ENCODE measurements around the gene SEPTIN3. TPM values are rescaled to one million over a fixed set of nuclear protein-coding genes. Genes with fewer than 3 reads are reported as not detected.

Gene SEPTIN3
- polyA plus RNA-seq, 1 donor: 0.63 TPM

GRCh38 chr22:41976961-41977566, 7.8 kb downstream of the SEPTIN3 start:
- no peak for DNase-seq

- DNase-seq: no peak
Observed at GRCh38 chr22:41978732-41979131, 9.5 kb downstream of the SEPTIN3 start.

- DNase-seq: no peak
Observed at GRCh38 chr22:41979423-41980250, 10.4 kb downstream of the SEPTIN3 start.

- DNase-seq: no peak
Observed at GRCh38 chr22:41982865-41983264, 13.6 kb downstream of the SEPTIN3 start.

- DNase-seq: no peak
Observed at GRCh38 chr22:41983513-41984405, 14.5 kb downstream of the SEPTIN3 start.

- no peak for DNase-seq
Observed at GRCh38 chr22:41987276-41987675, 18.0 kb downstream of the SEPTIN3 start.

- no peak for DNase-seq
Observed at GRCh38 chr22:41989246-41989645, 20.0 kb downstream of the SEPTIN3 start.

GRCh38 chr22:41991111-41991510, 21.9 kb downstream of the SEPTIN3 start:
- DNase-seq: no peak

GRCh38 chr22:41992496-41992895, 23.3 kb downstream of the SEPTIN3 start:
- no peak for DNase-seq

GRCh38 chr22:41995211-41995610, 26.0 kb downstream of the SEPTIN3 start:
- DNase-seq: no peak

- no peak for DNase-seq
Observed at GRCh38 chr22:41996826-41997225, 27.6 kb downstream of the SEPTIN3 start.

GRCh38 chr22:41998361-41999261, 29.4 kb downstream of the SEPTIN3 start, which contains the start of gene WBP2NL:
Gene WBP2NL, plus strand, starts transcription at chr22:41998788. Its CDS starts 31 bp downstream, at chr22:41998819.
- peak; percentile 57 for DNase-seq

GRCh38 chr22:42000466-42000865, 31.2 kb downstream of the SEPTIN3 start:
- DNase-seq: no peak

- no peak for DNase-seq
Observed at GRCh38 chr22:42001121-42001520, 31.9 kb downstream of the SEPTIN3 start.

- no peak for DNase-seq
Observed at GRCh38 chr22:42001706-42002105, 32.5 kb downstream of the SEPTIN3 start.

GRCh38 chr22:42007922-42008321, 38.7 kb downstream of the SEPTIN3 start:
- DNase-seq: no peak

GRCh38 chr22:42010778-42011177, 41.5 kb downstream of the SEPTIN3 start:
- no peak for DNase-seq

- no peak for DNase-seq
Observed at GRCh38 chr22:42013385-42013784, 44.1 kb downstream of the SEPTIN3 start.

GRCh38 chr22:42016111-42016510, 46.9 kb downstream of the SEPTIN3 start:
- DNase-seq: no peak

GRCh38 chr22:42018224-42018623, 49.0 kb downstream of the SEPTIN3 start:
- no peak for DNase-seq
